Measurements from ENCODE around the gene CRIP3. TPM values are rescaled to one million over a fixed set of nuclear protein-coding genes. Genes with fewer than 3 reads are reported as not detected.

Gene CRIP3
- total and polyA plus RNA-seq, 2 donors (not counting 3 experiments of a cell fraction or from before 2014, with no cell fraction given), result not detected

GRCh38 chr6:43260791-43261190, 47.8 kb downstream of the CRIP3 start:
- intact Hi-C loops (cut with micrococcal nuclease) (no loop called here), dilution Hi-C loops (cut with MboI; ENCODE audit: extremely low pct_ligation_motif_present, low sequenced_read_pairs) (no loop called here)
- Histone ChIP-seq H2AFZ (ENCODE audit: low read depth, low read length) (no peak overlapping the region), H3K4me1 (ENCODE audit: control insufficient read depth, extremely low read depth, insufficient read depth, low read length) (no peaks in the 10 kb centered on the region), H3K4me3 (replicated peaks in 1 of 3; ENCODE audit: insufficient read depth in 1 of 3, low read depth in 1 of 3, low read length in 3 of 3) (no peak overlapping the region), H3K9me3 (replicated peaks; ENCODE audit: control insufficient read depth, insufficient read depth, low read length) (no peaks in the 10 kb centered on the region), H3K9ac (replicated peaks; ENCODE audit: extremely low read depth, insufficient read depth, low read length) (no peak overlapping the region), H4K20me1 (replicated peaks; ENCODE audit: control insufficient read depth, extremely low read depth, insufficient read depth, low read length) (no peaks in the 10 kb centered on the region), H3K4me2 (ENCODE audit: insufficient read depth, low read length) (no peak overlapping the region), H3K9me1 (replicated peaks; ENCODE audit: control insufficient read depth, extremely low read depth, insufficient read depth, low read length) (no peaks in the 10 kb centered on the region), H3K27ac (ENCODE audit: insufficient read depth, low read depth, low read length) (no peak overlapping the region), H3K79me2 (ENCODE audit: control insufficient read depth, insufficient read depth, low read length) (no peaks in the 10 kb centered on the region), H3K27me3 (ENCODE audit: control insufficient read depth in 2 of 2, insufficient read depth in 2 of 2, low read length in 2 of 2) (no peaks in the 10 kb centered on the region), H3K36me3 (ENCODE audit: control insufficient read depth in 2 of 2, extremely low read depth in 1 of 2, insufficient read depth in 2 of 2, low read length in 2 of 2) (no peaks in the 10 kb centered on the region)
- TF ChIP-seq EZH2 (IDR thresholded peaks at IDR 0.05; ENCODE audit: borderline replicate concordance, low read depth, low read length, severe bottlenecking) (no peak), POLR2AphosphoS5 (IDR thresholded peaks at IDR 0.05; ENCODE audit: insufficient read depth, low read depth, low read length) (no peak), GATA2 (IDR thresholded peaks at IDR 0.05; ENCODE audit: insufficient read depth, insufficient read length, low read depth, low read length) (no peak), CTCF (IDR thresholded peaks at IDR 0.05; ENCODE audit: extremely low read depth in 1 of 2, insufficient read depth in 1 of 2, low read depth in 1 of 2, low read length in 2 of 2) (no peak), MAX (IDR thresholded peaks at IDR 0.05; ENCODE audit: insufficient read depth, insufficient read length) (no peak)
- FAIRE-seq (peak; percentile 28), DNase-seq (ENCODE audit: low read depth, low spot score) (peak; percentile 64)
- BruUV-seq (replicated peaks), result no TSS peak
- ChIA-PET CTCF (interaction anchor here (0.8 to 2.0 kb wide), 3 partner anchors 32 to 246 kb away, joined by 3 to 8 read pairs (median 3); partner anchors contain the start of gene DNPH1), POLR2A (interaction anchor here (0.6 kb wide), 1 partner anchor 216 kb away, joined by 4 read pairs; no protein-coding TSS in a partner anchor)
